Lower leg skin (tissue), 4 donors: ENCODE results near the gene TOGARAM2. TPM values are rescaled to one million over a fixed set of nuclear protein-coding genes. Genes with fewer than 3 reads are reported as not detected.

ENCODE experiments used
- DNase-seq, 2 donors: peaks; one replicate each; pipeline ENCODE4 v3.0.0-alpha.2; 2019; ENCODE audit warnings: low spot score in 2 of 2
- H3K4me3 ChIP-seq: fragments of 200-600 bp; sonication (generic); 2 replicates; pipeline ENCODE4 v1.5.1; 2017; ENCODE audit warnings: mild to moderate bottlenecking, low read depth; ENCODE audit not compliant: poor library complexity, severe bottlenecking
- CTCF ChIP-seq, 3 donors: fragments of 450-650 bp; IDR thresholded peaks; one replicate each; pipeline ENCODE4 v1.5.1; 2016; ENCODE audit warnings: antibody characterized with exemption in 3 of 3, mild to moderate bottlenecking in 3 of 3, moderate library complexity in 2 of 3
- POLR2A ChIP-seq, 2 donors: fragments of 450-650 bp; IDR thresholded peaks; one replicate each; pipeline ENCODE4 v1.6.1; 2016 to 2017; ENCODE audit warnings: antibody characterized with exemption in 2 of 2, mild to moderate bottlenecking in 1 of 2, moderate library complexity in 1 of 2
- WGBS, 2 donors: methylation state at CpG; one replicate each; pipeline ENCODE4 v1.1.5; 2018; 5-methylcytosine and 5-hydroxymethylcytosine counted together
- intact Hi-C: fragments of 100-400 bp; cut with DNase I; formaldehyde crosslinking; loops from one replicate; pipeline ENCODE4 v1.15.0; 2023; ENCODE audit warnings: low total_unique reads
- total RNA-seq, 4 donors: library from RNA; depleted of rRNA; stranded (reverse); fragments of >200 nt; gene quantifications; one replicate each; pipeline ENCODE4 v1.1.0, GENCODE V29; 2016

The TOGARAM2 gene
- total RNA-seq, 4 donors from 2014 or later, result 0.17 to 5.1 (median 1.7) TPM

DNA sequence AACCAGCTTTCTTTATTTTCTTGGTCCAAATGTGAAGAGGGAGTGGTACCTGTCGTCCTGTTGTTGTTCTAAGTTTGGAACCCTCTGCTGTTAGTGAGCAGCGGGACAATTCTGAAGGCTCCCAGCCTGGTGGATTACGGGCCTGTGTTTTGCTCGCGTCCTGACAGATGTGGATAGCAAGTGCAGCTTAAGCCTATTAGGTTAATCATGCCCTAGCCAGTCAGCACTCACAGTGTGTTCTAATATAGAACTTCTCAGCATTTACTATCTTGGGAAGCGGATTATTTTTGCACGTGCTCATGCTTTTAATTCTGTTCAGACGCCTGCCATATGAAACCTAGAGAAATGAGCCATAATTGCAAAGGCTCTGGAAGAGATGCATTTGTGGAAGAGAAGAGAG lies 93.3 kb downstream of the TOGARAM2 start, which contains the start of gene PCARE:
Gene PCARE, minus strand, starts transcription at position 113 of the 400 bp plus-strand sequence. CDS start 262 bp downstream, outside the sequence.
- no peak within 1 kb of the TSS for H3K4me3 ChIP-seq
- no peak for DNase-seq
- intact Hi-C loops, result no loop called here
- 90 to 94% methylated on average over 8 of the region's 8 CpGs for WGBS, 2 donors
- no peak for TF ChIP-seq POLR2A (IDR thresholded peaks at IDR 0.05)

DNA sequence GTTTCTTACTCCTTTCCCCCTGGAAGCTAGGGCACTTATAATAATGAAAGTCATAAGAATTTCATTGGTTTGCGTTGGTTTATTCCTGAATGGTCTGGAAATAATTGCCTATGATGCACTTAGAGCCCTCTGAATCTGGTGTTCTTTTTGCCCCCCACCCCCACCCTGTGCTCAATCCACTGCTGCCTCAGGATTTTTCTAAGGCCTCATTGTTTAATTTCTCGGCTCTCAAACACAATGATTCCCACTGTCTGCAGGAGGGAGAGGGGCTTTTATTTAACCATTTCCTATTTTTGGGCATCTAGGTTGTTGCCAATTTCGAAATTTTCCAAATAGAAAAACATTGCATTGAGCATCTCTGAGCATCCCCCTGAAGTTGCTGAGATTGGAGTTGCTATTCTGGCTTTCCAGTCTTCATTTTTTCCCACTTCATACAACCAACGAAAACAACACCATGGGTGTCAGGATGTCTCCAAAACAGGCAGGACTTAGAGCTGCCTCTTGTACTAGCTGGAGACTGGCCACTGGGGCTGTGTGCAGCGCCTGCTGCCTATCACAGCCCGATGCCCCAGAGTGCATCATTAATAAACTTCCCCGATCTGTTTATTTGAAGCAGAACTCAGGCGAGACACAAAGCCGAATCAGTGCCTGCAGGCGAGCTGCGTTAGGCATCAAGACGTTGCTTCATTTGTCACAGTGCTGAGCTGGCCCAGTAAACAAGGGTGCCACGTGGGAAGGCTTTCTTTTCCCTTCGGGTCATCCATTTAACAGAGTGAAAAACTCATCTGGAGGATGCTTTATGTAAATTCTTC lies 95.0 kb downstream of the TOGARAM2 start:
- intact Hi-C loops, result no loop called here
- no peak overlapping the region for H3K4me3 ChIP-seq
- DNase-seq, result peak in 1 of 2 donors; percentile 65
- TF ChIP-seq CTCF (IDR thresholded peaks at IDR 0.05) (no peak), POLR2A (IDR thresholded peaks at IDR 0.05) (no peak)
- 50 to 63% methylated on average over 14 of the region's 14 CpGs for WGBS, 2 donors

DNA sequence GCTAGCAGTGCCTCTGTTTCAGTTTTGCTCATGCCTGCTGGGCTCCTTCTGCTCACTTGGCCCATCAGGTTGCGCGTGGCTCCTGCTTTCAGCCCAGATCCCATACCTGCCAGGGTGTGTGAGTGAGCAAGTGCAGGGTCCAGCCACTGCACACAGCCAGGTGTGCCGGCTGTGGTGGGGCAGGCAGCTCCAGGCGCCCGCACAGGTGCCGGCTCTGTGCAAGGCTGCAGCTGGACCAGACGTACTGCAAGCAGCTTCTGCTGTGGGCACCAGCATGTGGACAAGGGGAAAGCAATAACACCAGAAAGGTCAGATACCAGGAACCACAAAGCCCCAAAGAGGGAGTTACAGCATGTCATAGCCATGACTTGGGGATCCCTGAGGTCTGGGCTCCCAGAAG lies 98.8 kb downstream of the TOGARAM2 start:
- TF ChIP-seq POLR2A (IDR thresholded peaks at IDR 0.05) (no peak), CTCF (IDR thresholded peaks at IDR 0.05) (no peak)
- WGBS, 2 donors, result 93 to 97% methylated on average over 7 of the region's 7 CpGs
- peak in 1 of 2 donors; percentile 29 for DNase-seq
- H3K4me3 ChIP-seq, result no peak overlapping the region
- intact Hi-C loops, result no loop called here

GRCh38 chr2:29080886-29081743 lies 100.0 kb downstream of the TOGARAM2 start:
- 61 to 81% methylated on average over 10 of the region's 12 CpGs for WGBS, 2 donors
- TF ChIP-seq CTCF (IDR thresholded peaks at IDR 0.05), result no peak
- TF ChIP-seq POLR2A (IDR thresholded peaks at IDR 0.05), result no peak
- intact Hi-C loops, result no loop called here
- peak in 1 of 2 donors; percentile 52 for DNase-seq
- no peak overlapping the region for H3K4me3 ChIP-seq

- 82 to 87% methylated on average over 5 of the region's 5 CpGs for WGBS, 2 donors
- intact Hi-C loops, result no loop called here
- DNase-seq, result no peak
- TF ChIP-seq POLR2A (IDR thresholded peaks at IDR 0.05), result no peak
- no peak for TF ChIP-seq CTCF (IDR thresholded peaks at IDR 0.05)
- H3K4me3 ChIP-seq, result no peak overlapping the region
These were observed 101.9 kb downstream of the TOGARAM2 start for GRCh38 chr2:29082804-29083495.
